HFF-Myc (cell line): Measurements from ENCODE around the gene TMC2.

Experiments
- DNase-seq: peaks from one replicate; pipeline ENCODE4 v3.0.0-alpha.2; 2011; ENCODE audit warnings: low read depth; ENCODE audit errors: extremely low read depth
- H3K4me3 ChIP-seq: replicated peaks from 2 replicates; pipeline ENCODE4 v1.5.1; 2011; ENCODE audit warnings: low read depth, mild to moderate bottlenecking, control low read depth, low read length
- TF ChIP-seq, protein P1 (sequence below): IDR thresholded peaks from 2 replicates; pipeline ENCODE4 v1.5.1; 2012; ENCODE audit warnings: mild to moderate bottlenecking, low read depth, low read length, control low read depth; ENCODE audit errors: missing control alignments

Gene TMC2

DNA sequence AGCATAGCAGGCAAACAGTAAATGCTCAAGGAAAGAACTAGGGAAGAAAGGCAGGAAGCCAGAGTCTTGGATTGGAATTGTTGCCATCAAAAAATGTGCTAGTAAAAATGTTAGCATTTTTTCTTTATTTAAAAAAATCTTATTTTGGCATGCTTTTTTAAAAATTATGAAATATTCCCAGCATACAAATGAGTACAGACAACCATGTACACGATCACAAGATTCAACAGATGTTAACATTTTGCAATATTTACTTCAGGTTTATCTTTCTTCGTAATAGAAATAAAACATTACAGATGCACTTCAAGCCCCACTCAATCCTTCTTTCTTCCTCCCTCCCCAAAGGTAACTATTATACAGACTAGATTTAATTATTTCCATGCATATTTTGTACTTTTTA, 88.7 kb downstream of the TMC2 start:
- no peak for DNase-seq
- TF ChIP-seq, protein P1, sequence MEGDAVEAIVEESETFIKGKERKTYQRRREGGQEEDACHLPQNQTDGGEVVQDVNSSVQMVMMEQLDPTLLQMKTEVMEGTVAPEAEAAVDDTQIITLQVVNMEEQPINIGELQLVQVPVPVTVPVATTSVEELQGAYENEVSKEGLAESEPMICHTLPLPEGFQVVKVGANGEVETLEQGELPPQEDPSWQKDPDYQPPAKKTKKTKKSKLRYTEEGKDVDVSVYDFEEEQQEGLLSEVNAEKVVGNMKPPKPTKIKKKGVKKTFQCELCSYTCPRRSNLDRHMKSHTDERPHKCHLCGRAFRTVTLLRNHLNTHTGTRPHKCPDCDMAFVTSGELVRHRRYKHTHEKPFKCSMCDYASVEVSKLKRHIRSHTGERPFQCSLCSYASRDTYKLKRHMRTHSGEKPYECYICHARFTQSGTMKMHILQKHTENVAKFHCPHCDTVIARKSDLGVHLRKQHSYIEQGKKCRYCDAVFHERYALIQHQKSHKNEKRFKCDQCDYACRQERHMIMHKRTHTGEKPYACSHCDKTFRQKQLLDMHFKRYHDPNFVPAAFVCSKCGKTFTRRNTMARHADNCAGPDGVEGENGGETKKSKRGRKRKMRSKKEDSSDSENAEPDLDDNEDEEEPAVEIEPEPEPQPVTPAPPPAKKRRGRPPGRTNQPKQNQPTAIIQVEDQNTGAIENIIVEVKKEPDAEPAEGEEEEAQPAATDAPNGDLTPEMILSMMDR, result no peak
- H3K4me3 ChIP-seq, result no peak overlapping the region

DNA sequence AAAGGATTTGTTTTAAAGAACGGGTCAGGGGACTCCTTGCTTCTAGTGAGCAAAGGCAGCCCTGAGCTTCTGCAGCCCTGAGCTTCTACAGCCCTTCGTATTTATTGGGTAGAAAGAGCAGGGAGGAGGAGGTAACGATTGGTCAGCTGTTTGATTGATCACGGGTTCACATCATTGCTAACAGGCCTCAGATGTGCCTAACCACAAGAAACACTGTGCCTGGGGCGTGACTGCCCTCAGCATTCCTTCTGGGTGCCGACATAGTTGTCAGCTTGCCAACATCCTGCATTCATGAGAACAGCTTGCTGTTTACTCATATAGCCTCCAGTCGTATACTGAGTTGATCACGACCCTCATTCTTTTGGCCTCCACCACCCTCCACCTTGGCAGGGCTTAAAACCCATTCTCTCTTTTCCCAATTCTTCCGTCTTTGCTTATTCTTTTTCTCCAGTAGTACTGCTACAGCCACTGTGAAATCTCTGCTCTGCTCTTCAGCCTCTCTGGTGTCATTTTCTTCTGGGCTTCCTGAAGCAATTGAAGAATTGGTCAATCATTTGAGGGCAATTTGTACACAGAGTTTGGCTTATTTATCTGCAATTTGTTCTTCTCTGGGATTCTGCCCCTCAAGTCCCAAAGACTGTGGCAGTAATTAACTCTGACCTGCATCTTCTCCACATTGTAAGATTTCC, 90.6 kb downstream of the TMC2 start:
- TF ChIP-seq, protein P1, result no peak
- no peak overlapping the region for H3K4me3 ChIP-seq
- DNase-seq, result peak; percentile 74

DNA sequence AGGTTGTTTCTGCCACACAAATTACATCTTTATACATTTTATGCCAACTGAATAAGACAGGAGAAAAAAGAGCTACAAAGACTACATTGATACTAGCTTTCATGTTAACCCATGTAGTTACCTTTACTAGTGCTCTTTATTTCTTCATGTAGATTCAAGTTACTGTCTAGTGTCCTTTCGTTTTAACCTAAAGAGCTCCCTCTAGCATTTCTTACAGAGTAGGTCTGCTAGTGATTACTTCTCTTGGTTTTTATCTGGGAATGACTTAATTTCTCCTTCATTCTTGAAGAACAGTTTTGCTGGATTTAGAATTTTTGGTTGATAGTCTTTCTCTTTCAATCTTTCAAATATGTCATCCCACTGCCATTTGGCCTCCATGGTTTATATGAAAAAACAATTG, 94.9 kb downstream of the TMC2 start:
- DNase-seq, result no peak
- no peak overlapping the region for H3K4me3 ChIP-seq
- TF ChIP-seq, protein P1, result no peak

DNA sequence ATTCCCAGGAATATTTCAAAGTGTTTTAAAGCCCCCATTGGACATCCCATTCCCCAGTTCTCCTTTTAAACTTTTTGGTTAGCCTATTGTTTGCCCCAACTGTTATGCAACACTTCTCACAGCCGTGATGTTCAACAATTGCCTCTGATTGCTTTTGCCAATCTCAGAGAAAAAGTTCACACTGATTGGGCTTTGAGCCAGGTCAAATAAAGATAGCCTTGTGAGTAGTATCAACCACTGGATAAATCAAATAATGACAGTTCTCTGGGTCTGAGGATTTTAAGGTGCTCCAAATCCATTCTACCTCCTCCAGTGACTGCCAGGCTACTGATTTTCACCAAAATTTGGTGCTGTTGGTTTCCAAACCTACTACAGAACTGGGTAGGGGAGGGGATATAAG, 97.0 kb downstream of the TMC2 start:
- DNase-seq, result no peak
- H3K4me3 ChIP-seq, result no peak overlapping the region
- TF ChIP-seq, protein P1, result no peak

DNA sequence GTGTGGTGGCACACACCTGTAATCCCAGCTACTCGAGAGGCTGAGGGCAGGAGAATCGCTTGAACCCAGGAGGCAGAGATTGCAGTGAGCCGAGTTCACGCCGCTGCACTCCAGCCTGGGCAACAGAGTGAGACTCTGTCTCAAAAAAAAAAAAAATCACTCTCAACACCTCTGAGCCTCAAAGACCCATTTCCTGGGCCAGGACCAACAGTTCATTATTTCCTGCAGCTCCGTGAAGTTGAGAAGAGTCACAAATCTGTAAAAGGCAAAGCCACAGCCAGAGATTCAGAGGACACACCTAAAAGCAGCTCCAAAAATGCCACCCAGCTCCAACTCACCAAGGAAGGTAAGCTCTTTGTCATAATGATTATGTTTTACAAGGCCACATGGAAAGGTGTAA, 100.9 kb downstream of the TMC2 start:
- TF ChIP-seq, protein P1, result no peak

DNA sequence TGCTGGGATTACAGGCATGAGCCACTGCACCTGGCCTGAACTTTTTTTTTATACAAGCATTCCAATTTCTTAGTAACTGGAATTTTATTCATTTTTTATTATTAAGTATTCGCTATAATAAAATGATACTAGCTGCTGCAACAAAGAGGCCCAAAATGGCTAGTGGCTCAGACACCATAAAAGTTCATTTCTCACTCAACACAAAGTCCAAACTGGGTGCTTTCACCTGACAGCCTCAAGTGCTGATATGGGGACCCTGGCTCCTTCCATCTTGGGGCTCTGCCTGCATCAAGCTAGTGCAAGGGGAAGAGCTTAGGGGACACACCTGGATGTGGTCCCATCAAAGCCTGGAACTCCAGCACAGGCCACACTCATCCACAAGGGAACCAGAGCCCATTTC, 103.9 kb downstream of the TMC2 start:
- TF ChIP-seq, protein P1, result no peak
- H3K4me3 ChIP-seq, result no peak overlapping the region
- DNase-seq, result no peak

More for the DNA sequence above, 100.9 kb downstream of the TMC2 start:
- no peak overlapping the region for H3K4me3 ChIP-seq
- DNase-seq, result no peak

DNA sequence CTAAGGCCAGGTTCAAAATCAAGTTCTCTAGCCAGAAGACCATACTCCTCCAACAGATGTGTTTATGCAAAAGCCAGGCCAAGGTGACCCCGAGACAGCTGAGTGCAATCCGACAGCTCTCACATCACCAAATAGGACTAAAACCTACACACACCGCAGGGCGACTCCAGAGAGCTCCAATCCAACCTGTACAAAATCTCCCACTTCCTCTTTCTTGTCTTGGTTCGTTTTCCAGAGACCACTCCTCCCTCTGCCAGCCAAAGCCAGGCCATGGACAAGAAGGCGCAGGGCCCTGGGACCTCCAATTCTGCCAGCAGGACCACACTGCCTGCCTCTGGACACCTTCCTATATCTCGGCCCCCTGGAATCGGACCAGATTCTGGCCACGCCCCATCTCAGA, 104.5 kb downstream of the TMC2 start:
- TF ChIP-seq, protein P1, result no peak
- H3K4me3 ChIP-seq, result no peak overlapping the region
- no peak for DNase-seq
